ENCODE data around the gene IFTAP. TPM values are rescaled to one million over a fixed set of nuclear protein-coding genes. Genes with fewer than 3 reads are reported as not detected.
"Not testable (repeated sequence)": the region's sequence is repeated elsewhere in the genome, so short reads cannot be mapped to it uniquely, and the experiment has no call there.

The IFTAP gene
- total and polyA plus RNA-seq, 2 donors (not counting 3 experiments of a cell fraction or from before 2014, with no cell fraction given) = 15.8 to 19.6 TPM

DNA sequence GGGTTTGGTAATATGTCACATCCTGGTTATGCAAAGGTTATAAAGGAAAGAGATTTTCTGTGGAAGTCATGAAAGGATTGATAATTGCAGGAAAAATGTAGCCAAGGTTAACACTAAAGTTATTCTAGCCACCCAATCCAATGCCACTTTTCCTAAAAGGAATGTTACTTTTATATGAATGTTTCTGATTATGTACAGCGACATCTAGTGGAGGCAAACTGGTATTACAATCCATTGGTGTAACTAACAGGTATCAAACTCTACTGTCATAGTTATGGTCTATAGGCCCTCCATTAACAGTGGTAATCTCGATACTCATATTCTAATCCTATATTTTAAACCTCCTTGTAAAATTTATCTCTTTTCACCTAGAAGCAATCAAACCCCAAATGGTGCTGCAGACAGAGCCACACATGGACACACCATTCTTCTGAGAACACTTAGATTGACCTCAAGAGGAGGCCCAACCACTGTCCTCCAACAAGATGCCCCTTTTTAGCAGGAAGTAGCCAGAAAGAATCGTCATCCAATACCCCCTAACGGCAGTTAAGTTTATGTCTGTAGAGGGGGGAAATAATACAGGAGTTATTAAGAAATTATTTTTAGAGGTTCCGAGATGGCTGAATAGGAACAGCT lies 78.6 kb downstream of the IFTAP start:
- POLR2A ChIA-PET = no interaction called here

GRCh38 chr11:36679547-36679946 lies 85.2 kb downstream of the IFTAP start:
- H3K27me3 ChIP-seq (ENCODE audit: control insufficient read depth in 2 of 2, insufficient read depth in 2 of 2, low read length in 2 of 2); H3K9ac ChIP-seq (replicated peaks; ENCODE audit: extremely low read depth, insufficient read depth, low read length); H3K27ac ChIP-seq (ENCODE audit: insufficient read depth, low read depth, low read length); H3K36me3 ChIP-seq (ENCODE audit: control insufficient read depth in 2 of 2, extremely low read depth in 1 of 2, insufficient read depth in 2 of 2, low read length in 2 of 2); DNase-seq (ENCODE audit: low read depth, low spot score); H3K4me3 ChIP-seq (replicated peaks in 1 of 3; ENCODE audit: insufficient read depth in 1 of 3, low read depth in 1 of 3, low read length in 3 of 3); H3K4me1 ChIP-seq (ENCODE audit: control insufficient read depth, extremely low read depth, insufficient read depth, low read length); intact Hi-C loops (cut with micrococcal nuclease); FAIRE-seq; H3K79me2 ChIP-seq (ENCODE audit: control insufficient read depth, insufficient read depth, low read length); H3K4me2 ChIP-seq (ENCODE audit: insufficient read depth, low read length); H4K20me1 ChIP-seq (replicated peaks; ENCODE audit: control insufficient read depth, extremely low read depth, insufficient read depth, low read length); H2AFZ ChIP-seq (ENCODE audit: low read depth, low read length); BruUV-seq (replicated peaks); dilution Hi-C loops (cut with MboI; ENCODE audit: extremely low pct_ligation_motif_present, low sequenced_read_pairs); H3K9me3 ChIP-seq (replicated peaks; ENCODE audit: control insufficient read depth, insufficient read depth, low read length); POLR2A ChIA-PET; H3K9me1 ChIP-seq (replicated peaks; ENCODE audit: control insufficient read depth, extremely low read depth, insufficient read depth, low read length); CTCF ChIA-PET: not testable (repeated sequence)

More for the DNA sequence above, 78.6 kb downstream of the IFTAP start:
- Histone ChIP-seq H4K20me1 (replicated peaks; ENCODE audit: control insufficient read depth, extremely low read depth, insufficient read depth, low read length) (no peaks in the 10 kb centered on the region), H3K36me3 (ENCODE audit: control insufficient read depth in 2 of 2, extremely low read depth in 1 of 2, insufficient read depth in 2 of 2, low read length in 2 of 2) (no peaks in the 10 kb centered on the region), H3K9me3 (replicated peaks; ENCODE audit: control insufficient read depth, insufficient read depth, low read length) (no peaks in the 10 kb centered on the region), H3K27me3 (ENCODE audit: control insufficient read depth in 2 of 2, insufficient read depth in 2 of 2, low read length in 2 of 2) (no peaks in the 10 kb centered on the region), H3K27ac (ENCODE audit: insufficient read depth, low read depth, low read length) (no peak overlapping the region), H3K4me1 (ENCODE audit: control insufficient read depth, extremely low read depth, insufficient read depth, low read length) (no peaks in the 10 kb centered on the region), H2AFZ (ENCODE audit: low read depth, low read length) (no peak overlapping the region), H3K9me1 (replicated peaks; ENCODE audit: control insufficient read depth, extremely low read depth, insufficient read depth, low read length) (no peaks in the 10 kb centered on the region), H3K4me3 (replicated peaks in 1 of 3; ENCODE audit: insufficient read depth in 1 of 3, low read depth in 1 of 3, low read length in 3 of 3) (no peak overlapping the region), H3K9ac (replicated peaks; ENCODE audit: extremely low read depth, insufficient read depth, low read length) (no peak overlapping the region), H3K4me2 (ENCODE audit: insufficient read depth, low read length) (no peak overlapping the region), H3K79me2 (ENCODE audit: control insufficient read depth, insufficient read depth, low read length) (no peaks in the 10 kb centered on the region)
- CTCF ChIA-PET = interaction anchor here (0.9 to 8.9 kb wide), 4 partner anchors 11 to 381 kb away, joined by 3 to 201 read pairs (median 3); no protein-coding TSS in a partner anchor
- peak; percentile 53 for DNase-seq (ENCODE audit: low read depth, low spot score)
- no peak for FAIRE-seq
- no TSS peak for BruUV-seq (replicated peaks)
- TF ChIP-seq CTCF (IDR thresholded peaks at IDR 0.05; ENCODE audit: extremely low read depth in 1 of 2, insufficient read depth in 1 of 2, low read depth in 1 of 2, low read length in 2 of 2) = peak; percentile 41 to 44
- TF ChIP-seq JUN (IDR thresholded peaks at IDR 0.05; ENCODE audit: borderline replicate concordance, insufficient read depth, insufficient read length, low read depth) = no peak
- intact Hi-C loops (cut with micrococcal nuclease) (loop anchor here (1.0 to 5.0 kb wide), 2 partner anchors 109 to 381 kb away; no protein-coding TSS in a partner anchor), dilution Hi-C loops (cut with MboI; ENCODE audit: extremely low pct_ligation_motif_present, low sequenced_read_pairs) (no loop called here)

Data from endothelial cell of umbilical vein (primary cell).